GM12878 (cell line): ENCODE data around the gene MACROD2.

Source experiments
- EGR1 ChIP-seq, 2 experiments: IDR thresholded peaks; 1 replicate in 1 of 2; 2 replicates in 1 of 2; pipeline ENCODE4 v1.6.1; 2011 to 2012; ENCODE audit warnings: low read depth in 2 of 2, low read length in 2 of 2, borderline replicate concordance in 1 of 2, mild to moderate bottlenecking in 1 of 2, moderate library complexity in 1 of 2
- FOS ChIP-seq: IDR thresholded peaks from 3 replicates; pipeline ENCODE4 v1.6.1; 2011; ENCODE audit warnings: borderline replicate concordance; ENCODE audit not compliant: insufficient read length; ENCODE audit errors: extremely low read depth
- GABPA ChIP-seq: IDR thresholded peaks from 2 replicates; pipeline ENCODE4 v1.6.1; 2014; ENCODE audit warnings: antibody characterized with exemption, low read depth, mild to moderate bottlenecking, inconsistent platforms
- HDGF ChIP-seq: fragments of 450-650 bp; IDR thresholded peaks from 2 replicates; pipeline ENCODE4 v1.6.1; 2016; ENCODE audit warnings: antibody characterized with exemption
- MTA2 ChIP-seq: fragments of 450-650 bp; IDR thresholded peaks from 2 replicates; pipeline ENCODE4 v1.6.1; 2016; ENCODE audit warnings: low read depth, mild to moderate bottlenecking, moderate library complexity
- POLR2AphosphoS5 ChIP-seq: IDR thresholded peaks from 2 replicates; pipeline ENCODE4 v1.6.1; 2011; ENCODE audit warnings: mild to moderate bottlenecking, low read length, inconsistent platforms
- SRF ChIP-seq, 2 experiments: IDR thresholded peaks; 2 replicates each; pipeline ENCODE4 v1.6.1; 2011; ENCODE audit warnings: low read depth in 2 of 2, low read length in 2 of 2, mild to moderate bottlenecking in 1 of 2, moderate library complexity in 1 of 2
- TBL1XR1 ChIP-seq: IDR thresholded peaks from 2 replicates; pipeline ENCODE4 v1.6.1; 2012; ENCODE audit warnings: low read depth, low read length, improper control_type of control experiment
- TF ChIP-seq, protein P1 (sequence below), 3 experiments: IDR thresholded peaks in 2 of 3; conservative IDR thresholded peaks in 1 of 3; 2 replicates each; pipeline ENCODE4 v1.5.1; 2011; ENCODE audit warnings: low read depth in 3 of 3, low read length in 3 of 3, mild to moderate bottlenecking in 3 of 3, control low read depth in 2 of 3, moderate library complexity in 2 of 3, inconsistent platforms in 1 of 3, mixed read lengths in 1 of 3; ENCODE audit not compliant: control insufficient read depth in 2 of 3, insufficient read depth in 1 of 3; ENCODE audit errors: extremely low read depth in 1 of 3
- TF ChIP-seq, protein P2 (sequence below): fragments of 450-650 bp; formaldehyde crosslinking; IDR thresholded peaks from 2 replicates; pipeline ENCODE4 v1.4.0; 2020; ENCODE audit warnings: mild to moderate bottlenecking, moderate library complexity

GRCh38 chr20:15447549-15447948, 1452.2 kb downstream of the MACROD2 start:
- TF ChIP-seq FOS, result no peak
- TF ChIP-seq, protein P1, sequence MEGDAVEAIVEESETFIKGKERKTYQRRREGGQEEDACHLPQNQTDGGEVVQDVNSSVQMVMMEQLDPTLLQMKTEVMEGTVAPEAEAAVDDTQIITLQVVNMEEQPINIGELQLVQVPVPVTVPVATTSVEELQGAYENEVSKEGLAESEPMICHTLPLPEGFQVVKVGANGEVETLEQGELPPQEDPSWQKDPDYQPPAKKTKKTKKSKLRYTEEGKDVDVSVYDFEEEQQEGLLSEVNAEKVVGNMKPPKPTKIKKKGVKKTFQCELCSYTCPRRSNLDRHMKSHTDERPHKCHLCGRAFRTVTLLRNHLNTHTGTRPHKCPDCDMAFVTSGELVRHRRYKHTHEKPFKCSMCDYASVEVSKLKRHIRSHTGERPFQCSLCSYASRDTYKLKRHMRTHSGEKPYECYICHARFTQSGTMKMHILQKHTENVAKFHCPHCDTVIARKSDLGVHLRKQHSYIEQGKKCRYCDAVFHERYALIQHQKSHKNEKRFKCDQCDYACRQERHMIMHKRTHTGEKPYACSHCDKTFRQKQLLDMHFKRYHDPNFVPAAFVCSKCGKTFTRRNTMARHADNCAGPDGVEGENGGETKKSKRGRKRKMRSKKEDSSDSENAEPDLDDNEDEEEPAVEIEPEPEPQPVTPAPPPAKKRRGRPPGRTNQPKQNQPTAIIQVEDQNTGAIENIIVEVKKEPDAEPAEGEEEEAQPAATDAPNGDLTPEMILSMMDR (IDR thresholded peaks at IDR 0.05 in 2 of 3, conservative IDR thresholded peaks at IDR 0.05 in 1 of 3; ENCODE audit: control insufficient read depth in 2 of 3, extremely low read depth in 1 of 3, insufficient read depth in 1 of 3, low read depth in 3 of 3, low read length in 3 of 3), result no peak
- no peak for TF ChIP-seq POLR2AphosphoS5
- no peak for TF ChIP-seq TBL1XR1
- no peak for TF ChIP-seq EGR1 (IDR thresholded peaks at IDR 0.05; ENCODE audit: borderline replicate concordance in 1 of 2, low read depth in 2 of 2, low read length in 2 of 2)
- TF ChIP-seq HDGF, result no peak
- no peak for TF ChIP-seq GABPA
- TF ChIP-seq, protein P2, sequence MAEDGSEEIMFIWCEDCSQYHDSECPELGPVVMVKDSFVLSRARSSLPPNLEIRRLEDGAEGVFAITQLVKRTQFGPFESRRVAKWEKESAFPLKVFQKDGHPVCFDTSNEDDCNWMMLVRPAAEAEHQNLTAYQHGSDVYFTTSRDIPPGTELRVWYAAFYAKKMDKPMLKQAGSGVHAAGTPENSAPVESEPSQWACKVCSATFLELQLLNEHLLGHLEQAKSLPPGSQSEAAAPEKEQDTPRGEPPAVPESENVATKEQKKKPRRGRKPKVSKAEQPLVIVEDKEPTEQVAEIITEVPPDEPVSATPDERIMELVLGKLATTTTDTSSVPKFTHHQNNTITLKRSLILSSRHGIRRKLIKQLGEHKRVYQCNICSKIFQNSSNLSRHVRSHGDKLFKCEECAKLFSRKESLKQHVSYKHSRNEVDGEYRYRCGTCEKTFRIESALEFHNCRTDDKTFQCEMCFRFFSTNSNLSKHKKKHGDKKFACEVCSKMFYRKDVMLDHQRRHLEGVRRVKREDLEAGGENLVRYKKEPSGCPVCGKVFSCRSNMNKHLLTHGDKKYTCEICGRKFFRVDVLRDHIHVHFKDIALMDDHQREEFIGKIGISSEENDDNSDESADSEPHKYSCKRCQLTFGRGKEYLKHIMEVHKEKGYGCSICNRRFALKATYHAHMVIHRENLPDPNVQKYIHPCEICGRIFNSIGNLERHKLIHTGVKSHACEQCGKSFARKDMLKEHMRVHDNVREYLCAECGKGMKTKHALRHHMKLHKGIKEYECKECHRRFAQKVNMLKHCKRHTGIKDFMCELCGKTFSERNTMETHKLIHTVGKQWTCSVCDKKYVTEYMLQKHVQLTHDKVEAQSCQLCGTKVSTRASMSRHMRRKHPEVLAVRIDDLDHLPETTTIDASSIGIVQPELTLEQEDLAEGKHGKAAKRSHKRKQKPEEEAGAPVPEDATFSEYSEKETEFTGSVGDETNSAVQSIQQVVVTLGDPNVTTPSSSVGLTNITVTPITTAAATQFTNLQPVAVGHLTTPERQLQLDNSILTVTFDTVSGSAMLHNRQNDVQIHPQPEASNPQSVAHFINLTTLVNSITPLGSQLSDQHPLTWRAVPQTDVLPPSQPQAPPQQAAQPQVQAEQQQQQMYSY (CRISPR knock-in tag), result no peak
- TF ChIP-seq MTA2, result no peak
- TF ChIP-seq SRF (IDR thresholded peaks at IDR 0.05; ENCODE audit: low read depth in 2 of 2, low read length in 2 of 2), result no peak
